A673 (cell line): ENCODE data around the gene TLCD4. TPM values are rescaled to one million over a fixed set of nuclear protein-coding genes. Genes with fewer than 3 reads are reported as not detected.

Experiments
- BruUV-seq: library from RNA; stranded (reverse); fragments of 400-500 nt; replicated peaks from 2 replicates; lab custom pipeline; 2021; lab: Mats Ljungman, UMichigan
- CTCF ChIA-PET: fragments of 300-600 bp; sonication (Branson Sonifier 250); formaldehyde crosslinking; loops from one replicate; lab custom pipeline; 2022; ENCODE audit warnings: antibody characterized with exemption; lab: Charles Lee
- POLR2A ChIA-PET: fragments of 300-600 bp; sonication (Branson Sonifier 250); formaldehyde crosslinking; loops from one replicate; lab custom pipeline; 2022; ENCODE audit warnings: antibody characterized with exemption; ENCODE audit not compliant: low non-redundant PET; lab: Charles Lee
- DNase-seq: peaks from one replicate; pipeline ENCODE4 v3.0.0-alpha.2; 2015; ENCODE audit warnings: low spot score
- H3K27ac ChIP-seq: fragments of 200-600 bp; sonication (generic); 2 replicates; pipeline ENCODE4 v1.5.1; 2016; ENCODE audit warnings: mixed run types, low read depth, mild to moderate bottlenecking, mixed read lengths, antibody characterized with exemption, low read length; ENCODE audit not compliant: poor library complexity, severe bottlenecking
- H3K27me3 ChIP-seq: fragments of 200-600 bp; sonication (generic); replicated peaks from 2 replicates; pipeline ENCODE4 v1.6.1; 2017; ENCODE audit warnings: mixed run types, low read depth, mild to moderate bottlenecking, mixed read lengths, antibody characterized with exemption, low read length; ENCODE audit not compliant: insufficient read depth, poor library complexity
- H3K36me3 ChIP-seq: fragments of 200-600 bp; sonication (generic); 2 replicates; pipeline ENCODE4 v1.6.1; 2016; ENCODE audit warnings: mixed run types, mild to moderate bottlenecking, mixed read lengths, antibody characterized with exemption, low read length; ENCODE audit not compliant: insufficient read depth, poor library complexity, severe bottlenecking
- H3K4me1 ChIP-seq: fragments of 200-600 bp; sonication (generic); 2 replicates; pipeline ENCODE4 v1.6.1; 2017; ENCODE audit warnings: mixed run types, mild to moderate bottlenecking, mixed read lengths, antibody characterized with exemption, low read length; ENCODE audit not compliant: insufficient read depth, poor library complexity, severe bottlenecking
- H3K4me3 ChIP-seq: fragments of 200-600 bp; sonication (generic); 2 replicates; pipeline ENCODE4 v1.5.1; 2016; ENCODE audit warnings: low read depth, mixed run types, mild to moderate bottlenecking, mixed read lengths, low read length; ENCODE audit not compliant: poor library complexity, severe bottlenecking
- H3K9me3 ChIP-seq: fragments of 200-600 bp; sonication (generic); 2 replicates; pipeline ENCODE4 v1.6.1; 2016; ENCODE audit warnings: mixed run types, low read depth, mild to moderate bottlenecking, mixed read lengths, antibody characterized with exemption, low read length; ENCODE audit not compliant: poor library complexity, severe bottlenecking
- CTCF ChIP-seq: fragments of 300-800, 200-600 bp; sonication (generic); conservative IDR thresholded peaks from 2 replicates; pipeline ENCODE4 v1.5.1; 2017; ENCODE audit warnings: low read depth, mild to moderate bottlenecking, antibody characterized with exemption, low read length, moderate library complexity, mixed read lengths
- EZH2 ChIP-seq: fragments of 200-600 bp; sonication (generic); IDR thresholded peaks from 2 replicates; pipeline ENCODE4 v1.6.1; 2017; ENCODE audit warnings: borderline replicate concordance, low read depth, mild to moderate bottlenecking, mixed read lengths, antibody characterized with exemption, low read length; ENCODE audit not compliant: poor library complexity, severe bottlenecking
- intact Hi-C: fragments of 100-400 bp; cut with micrococcal nuclease; formaldehyde crosslinking; loops from one replicate; pipeline ENCODE4 v1.10.0; 2022; ENCODE audit not compliant: unreplicated experiment
- total RNA-seq: library from RNA; stranded (reverse); gene quantifications from 2 replicates; pipeline ENCODE4 v1.2.3, GENCODE V29; 2021

The TLCD4 gene
- total RNA-seq, 1 experiment from 2014 or later = not detected

- peak; percentile 98 for DNase-seq
- H3K4me3 ChIP-seq = peak within 1 kb of the TSS; percentile 64
- ChIA-PET CTCF (interaction anchor here (0.7 to 1.5 kb wide), 4 partner anchors 29 to 161 kb away, joined by 3 to 15 read pairs (median 4); partner anchors contain the start of gene RWDD3), POLR2A (interaction anchor here (1.0 kb wide), 1 partner anchor 161 kb away, joined by 3 read pairs; the partner anchor contains the start of gene RWDD3)
- no peak for TF ChIP-seq EZH2
- no peak for TF ChIP-seq CTCF
- H3K27ac ChIP-seq = peak within 1 kb of the TSS; percentile 91
- no peaks in the 10 kb centered on the region for H3K36me3 ChIP-seq
- H3K4me1 ChIP-seq = no peaks in the 10 kb centered on the region
- peaks cover 11% of the 10 kb centered on the region for H3K27me3 ChIP-seq
- intact Hi-C loops = no loop called here
- no peaks in the 10 kb centered on the region for H3K9me3 ChIP-seq
- BruUV-seq = no TSS peak
These were observed 44.4 kb upstream of the TLCD4 start, which contains the start of gene ALG14 for GRCh38 chr1:95072532-95073419. Gene ALG14 (minus strand): TSS chr1:95072951. CDS start chr1:95072898, 53 bp downstream.

GRCh38 chr1:95073446-95073845, 43.7 kb upstream of the TLCD4 start:
- ChIA-PET POLR2A (interaction anchor here (1.0 kb wide), 1 partner anchor 160 kb away, joined by 3 read pairs; the partner anchor contains the start of gene RWDD3), CTCF (interaction anchor here (0.7 to 1.5 kb wide), 4 partner anchors 30 to 161 kb away, joined by 3 to 15 read pairs (median 4); partner anchors contain the start of gene RWDD3)
- Histone ChIP-seq H3K27me3 (peaks cover 17% of the 10 kb centered on the region), H3K9me3 (no peaks in the 10 kb centered on the region), H3K36me3 (no peaks in the 10 kb centered on the region), H3K4me1 (no peaks in the 10 kb centered on the region), H3K27ac (peak overlapping the region; percentile 91), H3K4me3 (peak overlapping the region; percentile 64)
- intact Hi-C loops = no loop called here
- TF ChIP-seq CTCF (no peak), EZH2 (no peak)
- DNase-seq = no peak
- BruUV-seq = no TSS peak

- Histone ChIP-seq H3K4me1 (no peaks in the 10 kb centered on the region), H3K4me3 (no peak overlapping the region), H3K27me3 (peaks cover 43% of the 10 kb centered on the region), H3K27ac (no peak overlapping the region), H3K36me3 (no peaks in the 10 kb centered on the region), H3K9me3 (no peaks in the 10 kb centered on the region)
- TF ChIP-seq EZH2 (no peak), CTCF (no peak)
- intact Hi-C loops = no loop called here
- DNase-seq = no peak
- ChIA-PET CTCF (interaction anchor here (0.7 to 1.2 kb wide), 2 partner anchors 8 to 158 kb away, joined by 3 to 6 read pairs; partner anchors contain the start of gene RWDD3), POLR2A (no interaction called here)
- BruUV-seq = no TSS peak
These were observed 41.1 kb upstream of the TLCD4 start for GRCh38 chr1:95076034-95076433.
